HTR-8/SVneo (cell line): ENCODE results near the gene HMOX2.
A peak's percentile ranks its signal among the peaks of the same experiment; 100 is the strongest.

ENCODE experiments used
- DNase-seq: peaks from one replicate; pipeline ENCODE4 v3.0.0; 2011; ENCODE audit warnings: low spot score, mixed read lengths; ENCODE audit not compliant: insufficient read length
- FAIRE-seq: peaks from 2 replicates; lab custom pipeline; 2011; peaks lifted over from hg19 to GRCh38; lab: Jason Lieb, UNC

The HMOX2 gene

GRCh38 chr16:4475880-4476788 is at the start of gene HMOX2:
Gene HMOX2, plus strand, starts transcription at chr16:4476398. Its CDS starts 29,127 bp downstream, at chr16:4505525.
- peak; percentile 94 for FAIRE-seq
- peak; percentile 93 for DNase-seq

GRCh38 chr16:4426722-4427372 is 49.4 kb upstream of the HMOX2 start:
- DNase-seq (no peak), FAIRE-seq (no peak)

- DNase-seq, result no peak
- FAIRE-seq, result no peak
These were observed 47.7 kb upstream of the HMOX2 start for GRCh38 chr16:4428500-4428899.

GRCh38 chr16:4431023-4431422 is 45.2 kb upstream of the HMOX2 start:
- DNase-seq (no peak), FAIRE-seq (no peak)

- DNase-seq (no peak), FAIRE-seq (no peak)
These were observed 43.0 kb upstream of the HMOX2 start for GRCh38 chr16:4433228-4433627.

GRCh38 chr16:4433914-4434787 is 42.0 kb upstream of the HMOX2 start:
- DNase-seq (no peak), FAIRE-seq (no peak)

- FAIRE-seq, result no peak
- DNase-seq, result no peak
These were observed 40.7 kb upstream of the HMOX2 start for GRCh38 chr16:4435337-4436067.

GRCh38 chr16:4437366-4437765 is 38.8 kb upstream of the HMOX2 start:
- no peak for FAIRE-seq
- no peak for DNase-seq

- no peak for FAIRE-seq
- no peak for DNase-seq
These were observed 33.8 kb upstream of the HMOX2 start for GRCh38 chr16:4442371-4442770.

GRCh38 chr16:4443271-4443670 is 32.9 kb upstream of the HMOX2 start:
- no peak for FAIRE-seq

GRCh38 chr16:4443986-4444385 is 32.2 kb upstream of the HMOX2 start:
- FAIRE-seq (no peak), DNase-seq (no peak)

More at GRCh38 chr16:4443271-4443670, 32.9 kb upstream of the HMOX2 start:
- DNase-seq, result no peak

GRCh38 chr16:4450430-4450829 is 25.8 kb upstream of the HMOX2 start:
- FAIRE-seq (no peak), DNase-seq (no peak)

GRCh38 chr16:4450931-4451519 is 25.2 kb upstream of the HMOX2 start:
- DNase-seq (no peak), FAIRE-seq (no peak)

- FAIRE-seq (no peak), DNase-seq (no peak)
These were observed 23.5 kb upstream of the HMOX2 start for GRCh38 chr16:4452674-4453073.

GRCh38 chr16:4454623-4455022 is 21.6 kb upstream of the HMOX2 start:
- no peak for DNase-seq

GRCh38 chr16:4455081-4455480 is 21.1 kb upstream of the HMOX2 start:
- no peak for FAIRE-seq

More at GRCh38 chr16:4454623-4455022, 21.6 kb upstream of the HMOX2 start:
- no peak for FAIRE-seq

GRCh38 chr16:4455951-4456350 is 20.2 kb upstream of the HMOX2 start:
- FAIRE-seq, result no peak
- no peak for DNase-seq

More at GRCh38 chr16:4455081-4455480, 21.1 kb upstream of the HMOX2 start:
- no peak for DNase-seq

- FAIRE-seq, result no peak
- DNase-seq, result no peak
These were observed 15.3 kb upstream of the HMOX2 start for GRCh38 chr16:4460936-4461249.

GRCh38 chr16:4461250-4462085 is 14.7 kb upstream of the HMOX2 start:
- DNase-seq (no peak), FAIRE-seq (no peak)
